Esophagus muscularis mucosa (tissue), 4 donors: ENCODE data around the gene MSL2.

Experiments
- EP300 ChIP-seq: sonication (generic); formaldehyde crosslinking; IDR thresholded peaks from one replicate; pipeline ENCODE4 v1.6.1; 2017; ENCODE audit warnings: antibody characterized with exemption
- POLR2A ChIP-seq: fragments of 450-650 bp; IDR thresholded peaks from one replicate; pipeline ENCODE4 v1.6.1; 2017; ENCODE audit warnings: antibody characterized with exemption, moderate library complexity, mild to moderate bottlenecking, low read depth
- POLR2AphosphoS5 ChIP-seq, 2 donors: sonication (generic); formaldehyde crosslinking; IDR thresholded peaks; one replicate each; pipeline ENCODE4 v1.6.1; 2017; ENCODE audit warnings: antibody characterized with exemption in 2 of 2
- TF ChIP-seq, protein P1 (sequence below), 3 experiments: fragments of 200-600 bp in 2 of 3; fragments of 450-650 bp in 1 of 3; sonication (generic) in 2 of 3; IDR thresholded peaks; one replicate each; pipeline ENCODE4 v1.5.1; 2017 to 2019; ENCODE audit warnings: antibody characterized with exemption in 3 of 3, mild to moderate bottlenecking in 2 of 3, moderate library complexity in 1 of 3

DNA sequence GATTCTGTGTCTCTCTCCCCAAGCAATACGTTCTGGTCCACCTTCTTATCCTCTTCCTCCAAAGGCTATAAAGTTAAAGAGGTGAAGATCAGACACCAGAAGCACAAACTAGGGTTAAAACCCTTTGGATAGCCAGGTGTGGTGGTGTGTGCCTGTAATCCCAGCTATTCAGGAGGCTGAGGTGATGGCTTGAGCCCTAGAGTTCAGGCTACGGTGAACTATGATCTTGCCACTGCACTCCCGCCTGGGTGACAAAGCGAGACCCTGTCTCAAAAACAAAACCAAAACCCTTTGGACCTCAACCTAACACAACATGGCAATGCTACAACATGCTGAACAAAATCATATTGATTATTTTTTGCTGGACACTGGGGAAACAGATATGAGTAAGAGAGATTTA is 43.2 kb downstream of the MSL2 start:
- no peak for TF ChIP-seq POLR2AphosphoS5 (IDR thresholded peaks at IDR 0.05)
- TF ChIP-seq POLR2A = no peak
- TF ChIP-seq, protein P1, sequence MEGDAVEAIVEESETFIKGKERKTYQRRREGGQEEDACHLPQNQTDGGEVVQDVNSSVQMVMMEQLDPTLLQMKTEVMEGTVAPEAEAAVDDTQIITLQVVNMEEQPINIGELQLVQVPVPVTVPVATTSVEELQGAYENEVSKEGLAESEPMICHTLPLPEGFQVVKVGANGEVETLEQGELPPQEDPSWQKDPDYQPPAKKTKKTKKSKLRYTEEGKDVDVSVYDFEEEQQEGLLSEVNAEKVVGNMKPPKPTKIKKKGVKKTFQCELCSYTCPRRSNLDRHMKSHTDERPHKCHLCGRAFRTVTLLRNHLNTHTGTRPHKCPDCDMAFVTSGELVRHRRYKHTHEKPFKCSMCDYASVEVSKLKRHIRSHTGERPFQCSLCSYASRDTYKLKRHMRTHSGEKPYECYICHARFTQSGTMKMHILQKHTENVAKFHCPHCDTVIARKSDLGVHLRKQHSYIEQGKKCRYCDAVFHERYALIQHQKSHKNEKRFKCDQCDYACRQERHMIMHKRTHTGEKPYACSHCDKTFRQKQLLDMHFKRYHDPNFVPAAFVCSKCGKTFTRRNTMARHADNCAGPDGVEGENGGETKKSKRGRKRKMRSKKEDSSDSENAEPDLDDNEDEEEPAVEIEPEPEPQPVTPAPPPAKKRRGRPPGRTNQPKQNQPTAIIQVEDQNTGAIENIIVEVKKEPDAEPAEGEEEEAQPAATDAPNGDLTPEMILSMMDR (IDR thresholded peaks at IDR 0.05) = no peak
- TF ChIP-seq EP300 = no peak
